Left lung (tissue), 10 donors: Measurements from ENCODE around the gene RNF207. TPM values are rescaled to one million over a fixed set of nuclear protein-coding genes. Genes with fewer than 3 reads are reported as not detected.
"Not testable (repeated sequence)": the region's sequence is repeated elsewhere in the genome, so short reads cannot be mapped to it uniquely, and the experiment has no call there.

ENCODE experiments used
- ATAC-seq: fragments of 200-7000 bp; cut with Tn5 transposase; one replicate; pipeline ENCODE4 v1.9.1; 2020; ENCODE audit warnings: moderate library complexity
- DNase-seq, 4 donors: peaks; one replicate each; pipeline ENCODE4 v3.0.0-alpha.2; 2013 to 2020
- H3K27ac ChIP-seq, 2 donors: fragments of 200-600 bp; sonication (generic) in 1 of 2; one replicate each; pipeline versions ENCODE4 v1.5.0 to v1.8.0; 2020 to 2021
- H3K27me3 ChIP-seq, 2 donors: fragments of 200-600 bp; sonication (generic) in 1 of 2; one replicate each; pipeline versions ENCODE4 v1.5.0 to v1.8.0; 2020 to 2021
- H3K36me3 ChIP-seq, 2 donors: fragments of 200-600 bp; sonication (generic) in 1 of 2; one replicate each; pipeline versions ENCODE4 v1.5.0 to v1.8.0; 2020 to 2021
- H3K4me1 ChIP-seq, 2 donors: fragments of 200-600 bp; one replicate each; pipeline ENCODE4 v1.8.0; 2021
- H3K4me3 ChIP-seq, 2 donors: fragments of 200-600 bp; sonication (generic) in 1 of 2; one replicate each; pipeline versions ENCODE4 v1.5.0 to v1.8.0; 2020 to 2021; ENCODE audit warnings: mild to moderate bottlenecking in 1 of 2
- H3K9me3 ChIP-seq, 2 donors: fragments of 200-600 bp; sonication (generic) in 1 of 2; one replicate each; pipeline versions ENCODE4 v1.5.0 to v1.8.0; 2020 to 2021
- CTCF ChIP-seq, 2 donors: fragments of 200-600 bp; sonication (generic) in 1 of 2; IDR thresholded peaks; one replicate each; pipeline versions ENCODE4 v1.5.0 to v1.8.0; 2021; ENCODE audit warnings: antibody characterized with exemption in 2 of 2
- intact Hi-C, 2 donors: fragments of 100-400 bp; cut with DNase I; formaldehyde crosslinking; loops; one replicate each; pipeline versions ENCODE4 v1.11.2 to v1.14.2; 2022
- polyA plus RNA-seq, 6 donors: library from polyadenylated mRNA; unstranded; fragments of 120-200 nt; gene quantifications; one replicate each; pipeline ENCODE4 v1.2.1, GENCODE V29; 2013; ENCODE audit not compliant: insufficient read length in 6 of 6
- total RNA-seq, 2 donors: library from RNA; stranded (reverse); fragmentation: NEBNext Ultra II Directional; extraction: Animal tissue kit (Norgen Biotek cat#: 25700); gene quantifications; one replicate each; pipeline ENCODE4 v1.2.1, GENCODE V29; 2021
- donor health status: DM: no; HTN: yes; CAD: no.
- donor health status: DM: no; HTN: no; CAD: no.

Gene RNF207
- total and polyA plus RNA-seq, 8 donors = 10.7 to 16.3 (median 13.1) TPM

GRCh38 chr1:6212193-6212959 lies 6.5 kb downstream of the RNF207 start:
- Histone ChIP-seq H3K4me3 (no peak overlapping the region), H3K4me1 (peaks cover 9 to 14% of the 10 kb centered on the region in 2 donors), H3K27me3 (peaks cover 0 to 30% of the 10 kb centered on the region in 2 donors), H3K36me3 (no peaks in the 10 kb centered on the region), H3K9me3 (no peaks in the 10 kb centered on the region), H3K27ac (no peak overlapping the region)
- ATAC-seq (no peak), DNase-seq (no peak)
- TF ChIP-seq CTCF (IDR thresholded peaks at IDR 0.05) = no peak
- intact Hi-C loops = no loop called here

GRCh38 chr1:6218375-6219164 lies 12.7 kb downstream of the RNF207 start:
- no peak overlapping the region for H3K4me3 ChIP-seq
- peak; percentile 13 for ATAC-seq
- H3K27me3 ChIP-seq = no peaks in the 10 kb centered on the region
- DNase-seq = no peak
- no peak for TF ChIP-seq CTCF (IDR thresholded peaks at IDR 0.05)
- no peak overlapping the region for H3K27ac ChIP-seq
- intact Hi-C loops = no loop called here
- no peaks in the 10 kb centered on the region for H3K9me3 ChIP-seq
- H3K36me3 ChIP-seq = peaks cover 0 to 31% of the 10 kb centered on the region in 2 donors
- no peaks in the 10 kb centered on the region for H3K4me1 ChIP-seq

- H3K4me3 ChIP-seq, H3K9me3 ChIP-seq, intact Hi-C loops, H3K4me1 ChIP-seq, H3K27me3 ChIP-seq, ATAC-seq, DNase-seq, H3K27ac ChIP-seq: not testable (repeated sequence)
- peaks cover 0 to 42% of the 10 kb centered on the region in 2 donors for H3K36me3 ChIP-seq
These were observed 13.7 kb downstream of the RNF207 start for GRCh38 chr1:6219641-6220040.

GRCh38 chr1:6220236-6220635 lies 14.3 kb downstream of the RNF207 start:
- Histone ChIP-seq H3K27ac (no peak overlapping the region), H3K36me3 (peaks cover 0 to 48% of the 10 kb centered on the region in 2 donors), H3K4me1 (no peaks in the 10 kb centered on the region), H3K27me3 (no peaks in the 10 kb centered on the region), H3K9me3 (no peaks in the 10 kb centered on the region), H3K4me3 (no peak overlapping the region)
- ATAC-seq (peak; percentile 54), DNase-seq (no peak)
- intact Hi-C loops = no loop called here
- TF ChIP-seq CTCF (IDR thresholded peaks at IDR 0.05) = no peak

- Histone ChIP-seq H3K4me3 (no peak overlapping the region), H3K9me3 (no peaks in the 10 kb centered on the region), H3K4me1 (no peaks in the 10 kb centered on the region), H3K36me3 (peaks cover 0 to 58% of the 10 kb centered on the region in 2 donors), H3K27me3 (no peaks in the 10 kb centered on the region), H3K27ac (no peak overlapping the region)
- intact Hi-C loops = no loop called here
- ATAC-seq (no peak), DNase-seq (no peak)
- no peak for TF ChIP-seq CTCF (IDR thresholded peaks at IDR 0.05)
These were observed 15.4 kb downstream of the RNF207 start for GRCh38 chr1:6221210-6221784.
